Measurements from ENCODE around the gene GTF3C5. TPM values are rescaled to one million over a fixed set of nuclear protein-coding genes. Genes with fewer than 3 reads are reported as not detected.

Gene GTF3C5
- polyA plus RNA-seq, 3 donors: 30.6 to 38.3 (median 30.8) TPM

DNA sequence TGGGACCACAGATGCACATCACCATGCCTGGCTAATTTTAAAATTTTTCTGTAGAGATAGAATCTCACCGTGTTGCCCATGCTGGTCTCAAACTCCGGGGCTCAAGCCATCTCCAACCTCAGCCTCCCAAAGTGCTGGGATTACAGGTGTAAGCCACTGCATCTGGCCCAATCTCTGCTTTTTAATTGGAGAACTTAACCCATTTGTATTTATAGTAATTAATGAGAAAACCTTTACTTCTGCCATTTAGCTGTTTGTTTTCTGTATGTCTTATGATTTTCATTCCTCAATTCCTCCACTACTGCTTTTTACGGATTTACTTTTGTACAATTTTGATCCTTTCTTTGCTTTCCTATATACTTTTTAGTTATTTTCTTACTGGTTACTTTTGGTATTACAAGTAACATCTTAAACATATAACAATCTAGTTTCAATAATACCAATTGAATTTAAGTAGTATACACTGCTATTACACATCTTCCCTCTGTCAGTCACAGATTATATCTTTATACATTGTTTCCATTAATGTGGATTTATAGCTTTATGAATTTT is 64.1 kb downstream of the GTF3C5 start:
- no peak overlapping the region for H3K27ac ChIP-seq (ENCODE audit: low read depth, low read length)
- WGBS, 3 donors: 95 to 98% (median 98%) methylated on average over 3 of the region's 3 CpGs

DNA sequence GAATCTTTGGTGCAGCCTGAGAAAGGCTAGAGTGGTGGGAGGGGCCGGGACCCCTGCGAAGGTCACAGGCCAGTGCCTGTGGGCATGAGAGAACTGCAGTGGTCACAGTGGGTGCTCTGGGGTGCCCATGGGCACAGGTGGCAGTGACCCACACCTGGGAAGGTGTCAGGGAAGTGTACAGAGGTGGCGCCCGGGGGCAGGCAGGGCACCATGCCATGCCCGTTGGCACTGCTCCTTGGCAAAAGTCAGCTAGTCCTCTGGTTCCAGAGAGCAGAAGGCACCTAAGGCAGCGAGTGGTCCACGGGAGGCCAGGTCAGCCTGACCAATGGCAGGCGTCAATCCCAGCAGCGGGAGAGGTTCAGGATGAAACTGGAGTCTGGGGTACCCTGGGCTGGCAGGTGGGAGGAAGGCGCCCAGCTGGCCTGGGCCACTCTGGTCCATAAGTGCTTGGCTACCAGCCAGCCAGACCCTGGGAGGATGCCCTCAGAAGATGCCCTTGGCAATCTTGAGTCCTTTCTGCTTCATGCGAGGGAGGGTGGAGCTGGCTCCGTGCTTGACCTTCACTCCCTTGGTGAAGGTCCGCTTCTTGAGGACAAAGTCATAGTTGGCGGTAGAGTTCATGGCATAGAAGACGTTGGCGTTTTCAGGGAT is 67.4 kb downstream of the GTF3C5 start:
- H3K27ac ChIP-seq (ENCODE audit: low read depth, low read length): no peak overlapping the region
- 90 to 95% (median 92%) methylated on average over 16 of the region's 16 CpGs for WGBS, 3 donors

DNA sequence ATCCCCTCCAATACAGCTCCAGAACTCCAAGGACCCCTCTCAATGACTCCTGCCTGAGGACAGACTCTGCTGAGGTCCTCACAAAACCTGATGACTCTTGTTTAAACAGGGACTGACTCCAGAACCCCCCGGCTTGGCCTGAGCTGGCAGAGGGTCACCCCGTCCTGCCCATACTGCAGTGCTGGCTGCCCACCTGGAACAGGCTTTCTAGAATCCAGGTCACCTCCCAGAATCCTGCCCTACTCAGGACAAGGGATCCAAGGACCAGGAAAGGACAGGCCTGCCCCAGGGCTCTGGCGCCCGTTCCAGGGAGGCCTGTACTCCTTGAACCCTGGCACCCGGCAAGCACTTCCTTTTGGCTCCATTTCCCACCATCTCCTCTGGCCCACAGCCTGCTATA is 68.1 kb downstream of the GTF3C5 start:
- 90 to 92% (median 92%) methylated on average over 5 of the region's 5 CpGs for WGBS, 3 donors
- no peak overlapping the region for H3K27ac ChIP-seq (ENCODE audit: low read depth, low read length)

DNA sequence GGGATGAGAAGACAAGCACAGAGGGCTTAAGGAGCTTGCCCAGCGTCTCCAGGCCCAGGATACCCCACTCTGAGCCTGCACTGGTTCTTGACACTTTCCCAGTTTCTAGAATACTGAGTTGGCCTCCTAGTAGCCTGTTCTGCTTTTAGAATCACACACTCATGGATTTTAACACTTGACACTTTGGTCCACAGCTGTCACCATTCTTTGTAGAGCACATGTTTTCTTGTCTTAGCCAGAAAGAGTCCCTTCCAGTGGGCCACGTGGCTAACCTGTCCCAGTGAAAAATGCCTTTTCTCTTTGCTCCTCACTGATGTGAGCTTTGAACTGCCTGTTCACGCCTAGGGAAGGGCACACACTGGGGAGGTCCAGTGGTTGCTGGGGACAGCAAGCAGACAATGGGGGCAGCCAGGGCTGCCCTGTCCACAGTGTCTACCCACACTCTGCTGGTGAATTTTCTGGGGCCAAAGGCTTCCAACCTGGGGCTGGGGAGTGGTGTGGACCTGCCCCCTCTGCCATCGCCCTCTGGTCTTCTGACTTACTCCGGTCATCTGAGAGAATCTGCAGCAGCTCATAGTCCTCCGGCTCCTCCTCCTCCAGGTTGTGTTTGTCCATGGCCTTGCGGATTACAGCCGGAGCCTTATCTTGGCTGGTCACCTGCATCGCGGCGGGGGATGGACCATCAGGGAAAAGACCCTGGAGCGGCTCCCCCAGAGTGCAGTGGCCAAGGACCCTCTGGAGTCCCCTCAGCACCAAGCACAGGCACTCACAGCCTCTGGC is 69.1 kb downstream of the GTF3C5 start:
- H3K27ac ChIP-seq (ENCODE audit: low read depth, low read length): no peak overlapping the region
- WGBS, 3 donors: 90 to 95% (median 95%) methylated on average over 12 of the region's 12 CpGs

DNA sequence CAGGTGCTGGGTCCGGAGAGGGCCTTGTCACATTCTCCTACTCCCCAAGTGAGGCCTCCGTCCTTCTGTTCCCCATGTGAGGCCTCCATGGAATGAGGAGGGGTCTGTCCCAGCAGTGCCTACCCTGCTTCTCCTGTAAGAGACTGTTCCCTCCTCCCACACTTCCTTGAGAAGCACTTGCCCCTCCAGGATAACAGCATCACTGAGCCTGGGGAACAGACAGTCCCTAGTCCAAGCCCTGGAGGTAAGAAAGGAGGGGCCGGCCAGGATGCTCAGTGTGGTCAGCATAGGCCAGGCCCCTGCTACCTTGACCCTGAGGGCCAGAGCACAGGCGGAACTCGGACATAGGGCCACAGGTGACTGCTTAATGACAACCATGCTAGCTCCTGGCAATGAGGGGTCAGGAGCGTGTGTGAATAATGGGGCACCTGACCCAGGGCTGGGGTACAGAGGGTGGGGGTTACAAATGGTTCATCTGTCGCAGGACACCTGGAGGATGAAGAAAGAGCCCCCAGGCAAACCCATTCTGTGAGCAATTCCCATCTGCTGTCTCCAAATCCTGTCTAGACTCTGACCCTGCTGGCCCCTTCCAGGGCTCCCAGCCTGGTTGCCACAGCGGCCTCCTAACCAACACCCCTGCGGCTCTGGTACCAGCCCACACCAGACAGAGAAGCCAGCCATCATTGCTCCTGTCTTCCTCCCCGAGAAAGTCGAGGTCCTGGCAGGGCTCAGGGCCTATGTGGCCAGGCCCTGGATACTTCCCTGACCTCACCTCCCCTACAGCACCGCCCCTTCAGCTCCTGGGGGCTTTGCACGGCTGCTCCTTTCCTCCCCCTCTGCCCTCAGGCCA is 69.9 kb downstream of the GTF3C5 start:
- 87 to 93% (median 88%) methylated on average over 13 of the region's 13 CpGs for WGBS, 3 donors

DNA sequence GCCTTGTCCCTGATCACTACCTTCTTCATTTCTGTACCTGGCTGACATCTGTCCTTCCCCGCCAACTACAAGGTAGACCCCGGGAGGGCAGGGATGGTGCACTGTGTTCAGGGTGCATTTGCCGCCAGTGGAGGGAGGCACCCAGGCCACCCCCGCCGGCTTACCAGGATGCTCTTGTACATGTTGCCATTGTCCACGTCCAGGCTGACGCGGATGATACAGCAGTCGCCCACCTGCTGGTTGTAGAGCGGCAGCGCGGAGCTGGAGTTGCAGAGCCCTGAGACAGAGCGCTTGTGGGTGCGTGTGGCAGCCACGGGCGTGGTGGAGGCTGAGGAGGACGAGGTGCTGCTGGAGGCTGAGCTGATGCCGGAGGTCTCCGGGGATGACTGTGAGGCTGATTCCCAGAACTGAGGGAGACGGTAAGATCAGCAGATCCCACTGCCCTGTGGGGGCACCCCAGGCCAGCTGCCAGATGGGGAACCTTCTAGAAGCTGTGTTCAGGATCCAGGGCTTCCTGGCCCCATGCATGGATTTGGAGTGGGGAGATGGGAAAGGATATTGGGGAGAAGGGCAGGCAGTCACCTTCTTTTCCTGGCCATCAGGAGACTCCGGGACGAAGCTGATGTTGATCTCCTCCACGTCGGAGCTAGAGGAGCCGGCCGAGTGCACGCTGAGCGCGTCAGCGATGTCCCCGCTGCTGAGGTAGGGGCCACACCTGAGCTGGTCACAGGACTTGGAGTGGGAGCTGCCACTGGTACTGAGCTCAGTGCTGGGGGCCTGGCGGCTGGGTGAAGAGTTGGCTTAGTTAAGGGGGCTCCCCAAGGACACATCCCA is 70.8 kb downstream of the GTF3C5 start:
- WGBS, 3 donors: 94 to 96% (median 96%) methylated on average over 32 of the region's 32 CpGs
- no peak overlapping the region for H3K27ac ChIP-seq (ENCODE audit: low read depth, low read length)

More for the DNA sequence above, 69.9 kb downstream of the GTF3C5 start:
- no peak overlapping the region for H3K27ac ChIP-seq (ENCODE audit: low read depth, low read length)

DNA sequence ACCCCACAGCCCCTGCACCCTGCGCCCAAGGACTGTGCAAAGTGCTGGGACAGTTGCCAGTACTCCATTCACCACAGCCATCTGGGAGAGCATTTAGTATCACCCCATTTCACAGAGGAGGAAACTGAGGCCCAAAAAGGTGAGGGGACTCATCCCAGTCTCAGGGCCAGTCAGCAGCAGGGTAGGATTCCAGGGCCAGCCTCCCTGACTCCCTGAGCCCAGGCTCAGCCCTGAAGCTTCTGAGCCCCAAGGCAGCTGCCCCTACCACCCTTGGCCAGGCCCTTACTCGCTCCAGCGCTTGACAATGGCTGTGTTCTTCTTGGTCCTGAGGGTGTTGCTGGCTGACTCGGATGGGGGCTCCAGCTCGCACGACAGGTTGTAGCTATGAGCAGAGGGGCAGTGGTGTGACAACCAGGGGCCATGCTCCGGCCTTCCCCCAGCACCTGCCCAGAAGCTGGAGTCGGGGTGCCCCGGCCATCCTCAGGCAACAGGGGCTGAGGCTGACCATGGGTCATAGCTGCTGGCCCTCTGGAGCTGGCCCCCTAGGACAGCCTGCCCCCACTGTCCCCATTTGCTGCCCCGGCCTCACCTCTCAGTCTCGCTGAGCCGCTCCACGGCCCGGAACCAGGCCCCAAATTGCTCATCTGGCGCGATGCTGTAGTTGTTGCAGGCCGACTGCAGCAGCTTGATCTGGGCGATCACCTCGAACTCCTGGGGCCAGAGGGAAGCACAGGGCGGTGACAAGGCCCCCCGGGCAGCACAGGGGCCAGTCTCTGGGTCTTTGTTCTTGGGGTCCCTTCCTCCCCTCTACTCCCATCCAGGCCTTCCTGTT is 71.6 kb downstream of the GTF3C5 start:
- no peak overlapping the region for H3K27ac ChIP-seq (ENCODE audit: low read depth, low read length)
- 94 to 95% (median 95%) methylated on average over 21 of the region's 21 CpGs for WGBS, 3 donors

DNA sequence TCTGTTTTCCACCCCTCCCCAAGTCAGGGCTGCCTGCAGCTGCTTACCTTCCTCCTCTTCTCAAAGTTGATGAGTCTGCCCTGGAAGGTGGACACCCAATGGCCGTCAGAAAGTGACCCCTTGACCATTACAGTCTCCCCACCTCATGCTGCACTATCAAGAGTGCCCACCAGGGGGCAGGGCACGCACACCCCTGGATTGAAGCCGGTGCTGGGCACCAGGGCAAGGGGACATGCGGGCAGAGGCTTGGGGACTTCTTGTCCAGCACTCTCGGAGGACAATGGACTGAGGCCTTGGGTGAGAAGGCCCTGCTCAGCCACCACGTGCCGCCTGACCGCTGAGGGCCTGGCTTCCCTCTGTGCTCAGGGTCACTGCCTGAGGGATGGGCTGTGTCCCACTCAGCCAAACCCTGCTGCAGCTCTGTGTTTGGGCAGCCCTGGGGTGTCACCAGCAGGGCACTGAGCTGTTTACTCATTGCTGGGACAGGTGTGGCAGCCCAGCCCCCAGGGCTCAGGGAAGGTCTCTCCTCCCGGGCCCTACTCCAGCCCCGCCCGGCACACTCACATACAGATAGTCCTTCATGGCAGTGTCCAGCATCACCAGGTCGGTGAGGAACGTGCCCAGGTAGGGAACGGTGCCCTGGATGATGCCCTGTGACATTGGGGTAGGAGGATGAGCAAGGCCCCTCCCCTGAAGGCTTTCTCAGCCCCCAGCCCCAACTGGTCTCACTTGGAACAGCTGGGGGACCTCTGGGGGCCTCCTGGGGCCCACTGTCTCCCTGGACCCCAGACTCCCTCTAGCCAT is 72.6 kb downstream of the GTF3C5 start:
- 49 to 57% (median 52%) methylated on average over 14 of the region's 14 CpGs for WGBS, 3 donors
- no peak overlapping the region for H3K27ac ChIP-seq (ENCODE audit: low read depth, low read length)

DNA sequence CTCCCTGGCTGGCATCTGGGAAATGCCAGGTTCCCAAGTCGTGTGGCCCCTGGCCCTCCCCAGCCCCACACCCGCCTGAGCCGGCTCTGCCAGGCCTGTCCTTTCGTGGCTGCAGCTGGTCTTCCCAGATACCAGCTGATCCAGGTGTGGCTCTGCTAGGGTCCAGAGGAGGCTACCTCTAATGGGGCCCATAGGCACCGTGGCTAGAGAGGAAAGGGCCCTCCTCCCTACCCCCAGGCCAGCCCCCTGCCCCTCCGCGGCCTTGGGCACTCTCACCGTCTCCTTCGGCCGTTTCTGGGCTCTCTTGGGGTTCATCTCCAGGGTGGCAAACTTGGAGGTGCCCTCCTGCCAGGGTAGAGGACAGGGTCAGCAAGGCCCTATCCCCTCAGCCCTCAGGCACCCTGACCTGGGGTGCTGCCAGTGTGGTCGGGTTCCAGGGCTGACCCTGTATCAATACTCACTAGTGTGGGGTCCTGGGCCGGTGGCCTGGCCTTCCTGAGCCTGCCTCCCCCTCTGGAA is 73.2 kb downstream of the GTF3C5 start:
- H3K27ac ChIP-seq (ENCODE audit: low read depth, low read length): no peak overlapping the region
- 83 to 87% (median 83%) methylated on average over 12 of the region's 12 CpGs for WGBS, 3 donors

DNA sequence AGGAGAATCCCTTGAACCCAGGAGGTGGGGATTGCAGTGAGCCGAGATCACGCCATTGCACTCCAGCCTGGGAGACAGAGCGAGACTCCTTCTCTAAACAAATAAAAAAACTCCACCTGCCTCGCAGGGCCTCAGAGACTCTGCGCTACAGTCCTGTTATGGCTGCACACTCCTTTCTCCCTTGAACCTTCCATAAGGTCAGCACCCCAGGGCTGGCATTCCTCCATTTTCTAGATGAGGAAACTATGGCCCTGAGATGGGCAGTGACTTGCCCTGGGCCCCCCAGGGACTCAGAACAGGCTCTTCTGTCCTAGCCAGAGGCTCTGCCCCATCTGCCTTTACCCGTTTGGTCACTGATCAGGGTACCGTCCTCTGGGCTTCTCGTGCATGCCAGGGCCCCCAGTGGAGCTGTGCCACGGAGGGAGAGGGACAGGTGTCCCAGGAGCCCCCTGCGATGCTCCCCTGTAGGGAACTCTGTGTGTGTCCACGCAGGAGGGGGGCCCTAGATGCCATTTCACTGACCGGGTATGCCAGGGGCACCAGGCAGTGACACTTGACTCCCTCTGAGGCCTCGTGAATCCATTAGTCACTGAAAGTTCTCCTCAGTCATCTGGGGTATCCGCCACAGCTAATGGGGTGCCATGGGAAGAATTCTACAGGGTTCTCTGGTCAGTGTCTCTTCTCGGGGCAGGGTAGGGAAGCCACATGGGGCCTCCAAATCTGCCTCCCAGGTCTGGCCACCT is 74.1 kb downstream of the GTF3C5 start:
- 85 to 89% (median 89%) methylated on average over 15 of the region's 15 CpGs for WGBS, 3 donors
- H3K27ac ChIP-seq (ENCODE audit: low read depth, low read length): no peak overlapping the region

DNA sequence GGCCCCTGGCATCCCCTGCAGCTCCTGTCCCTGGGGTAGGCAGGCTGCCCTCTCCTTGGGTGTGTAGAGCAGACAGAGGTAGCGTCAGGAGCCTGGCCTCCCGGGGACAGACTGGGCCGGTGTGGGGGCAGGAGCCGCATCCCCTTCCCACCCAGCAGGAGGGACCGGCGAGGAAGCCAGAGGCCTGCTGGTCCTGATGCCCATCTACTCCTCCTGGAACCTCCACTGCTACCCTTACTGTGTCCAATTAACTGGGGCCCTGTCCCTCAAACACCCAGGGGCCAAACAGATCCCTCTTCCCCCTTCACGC is 74.6 kb downstream of the GTF3C5 start:
- WGBS, 3 donors: 86 to 94% (median 93%) methylated on average over 6 to 7 of the region's 7 CpGs
- H3K27ac ChIP-seq (ENCODE audit: low read depth, low read length): no peak overlapping the region

DNA sequence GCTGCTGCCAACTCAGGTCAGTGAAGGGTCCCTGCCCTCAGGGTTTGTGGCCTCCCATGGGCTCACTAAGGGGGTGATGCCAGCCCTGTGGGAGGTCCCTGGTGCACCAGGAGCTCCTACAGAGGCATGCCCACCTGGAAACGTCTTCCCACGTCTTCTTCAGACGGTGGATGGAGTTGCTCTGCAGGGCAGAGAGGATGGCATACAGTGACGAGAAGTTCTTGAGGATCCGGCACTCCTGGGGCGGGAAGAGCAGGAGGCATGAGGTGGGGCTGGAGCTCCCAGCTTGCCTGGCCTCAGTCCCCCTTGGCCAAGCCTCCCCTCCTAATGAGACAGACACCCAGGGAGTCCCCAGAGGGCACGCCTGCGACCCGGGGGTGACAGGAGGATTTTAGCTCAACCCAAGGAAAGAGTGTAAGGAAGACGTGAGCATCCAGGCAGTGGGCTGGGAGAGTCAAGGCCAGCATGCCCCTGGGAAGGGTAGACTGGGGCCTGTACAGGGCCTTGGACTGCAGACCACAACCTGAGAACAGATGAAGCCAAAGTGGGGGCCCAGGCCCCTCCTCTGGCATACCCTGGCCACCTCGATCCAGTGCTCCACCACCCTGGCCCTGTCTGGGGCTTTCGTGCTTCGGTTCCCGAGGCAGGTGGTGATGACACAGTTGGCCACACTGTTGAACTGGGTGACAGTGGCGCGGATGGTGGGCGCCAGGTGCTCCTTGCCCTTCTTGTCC is 75.9 kb downstream of the GTF3C5 start:
- H3K27ac ChIP-seq (ENCODE audit: low read depth, low read length): no peak overlapping the region
- 92 to 97% (median 93%) methylated on average over 17 of the region's 17 CpGs for WGBS, 3 donors

DNA sequence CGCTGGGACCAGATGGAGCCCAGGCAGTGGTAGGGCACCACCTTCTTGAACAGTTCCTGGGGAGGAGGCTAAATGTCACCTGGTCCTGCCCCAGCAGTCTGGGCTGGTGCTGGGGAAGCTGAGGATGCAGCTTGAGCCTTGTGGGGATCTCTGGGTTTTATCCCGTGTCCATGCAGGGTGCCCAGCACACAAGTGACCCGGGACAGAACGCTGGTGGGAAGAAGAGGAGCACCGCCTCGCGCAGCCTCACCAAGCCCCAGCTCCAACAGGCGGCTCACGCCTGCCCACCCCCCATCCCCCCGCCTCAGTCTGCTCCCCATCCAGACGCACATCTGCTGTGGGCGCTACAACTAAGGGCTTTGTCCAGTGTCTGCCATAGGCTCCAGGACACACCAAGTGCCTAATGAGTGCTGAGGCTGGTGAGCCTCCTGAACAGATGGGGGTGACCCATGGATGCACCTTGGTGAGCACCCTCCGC is 76.5 kb downstream of the GTF3C5 start:
- no peak overlapping the region for H3K27ac ChIP-seq (ENCODE audit: low read depth, low read length)
- 90 to 98% (median 94%) methylated on average over 11 to 13 of the region's 13 CpGs for WGBS, 3 donors

Data from adipose tissue (tissue), 3 donors.